CD14-positive monocyte (primary cell): ENCODE data around the gene CDHR5. TPM values are rescaled to one million over a fixed set of nuclear protein-coding genes. Genes with fewer than 3 reads are reported as not detected.

Source experiments
- DNase-seq, 3 donors: peaks; one replicate each; pipeline ENCODE4 v3.0.0-alpha.2; 2011 to 2022
- H2AFZ ChIP-seq: 2 replicates; pipeline ENCODE4 v1.6.0; 2012; ENCODE audit warnings: mild to moderate bottlenecking, low read depth, low read length, inconsistent platforms; ENCODE audit not compliant: insufficient read depth, poor library complexity, severe bottlenecking
- H3K27ac ChIP-seq, 2 donors: 1 replicate in 1 of 2; 2 replicates in 1 of 2; pipeline ENCODE4 v1.5.1; 2012 to 2013; ENCODE audit warnings: low read length in 2 of 2, control low read depth in 1 of 2, inconsistent platforms in 1 of 2, low read depth in 1 of 2, mild to moderate bottlenecking in 1 of 2
- H3K27me3 ChIP-seq, 2 donors: one replicate each; pipeline versions ENCODE4 v1.6.0 to v1.6.1; 2011 to 2013; ENCODE audit warnings: low read length in 2 of 2; ENCODE audit not compliant: control insufficient read depth in 2 of 2, insufficient read depth in 2 of 2
- H3K36me3 ChIP-seq, 2 donors: replicated peaks in 1 of 2; 1 replicate in 1 of 2; 2 replicates in 1 of 2; pipeline versions ENCODE4 v1.5.1 to v1.6.1; 2012 to 2013; ENCODE audit warnings: low read length in 2 of 2, control low read depth in 1 of 2, inconsistent platforms in 1 of 2, mild to moderate bottlenecking in 1 of 2; ENCODE audit not compliant: insufficient read depth in 2 of 2, control insufficient read depth in 1 of 2
- H3K4me1 ChIP-seq, 2 donors: 1 replicate in 1 of 2; 2 replicates in 1 of 2; pipeline versions ENCODE4 v1.5.1 to v1.6.1; 2012 to 2013; ENCODE audit warnings: low read length in 2 of 2, control low read depth in 1 of 2, inconsistent platforms in 1 of 2, mild to moderate bottlenecking in 1 of 2, moderate library complexity in 1 of 2; ENCODE audit not compliant: insufficient read depth in 2 of 2, control insufficient read depth in 1 of 2
- H3K4me2 ChIP-seq: replicated peaks from 2 replicates; pipeline ENCODE3; 2012; ENCODE audit warnings: low read length, moderate library complexity, mild to moderate bottlenecking; ENCODE audit not compliant: poor library complexity, severe bottlenecking; ENCODE audit errors: extremely low read depth
- H3K4me3 ChIP-seq, 3 experiments: fragments of 200-600 bp in 1 of 3; sonication (generic) in 1 of 3; replicated peaks in 1 of 3; 1 replicate in 2 of 3; 2 replicates in 1 of 3; pipeline ENCODE4 v1.5.1; 2011 to 2013; ENCODE audit warnings: low read length in 3 of 3, mild to moderate bottlenecking in 3 of 3, control low read depth in 2 of 3, low read depth in 2 of 3, inconsistent platforms in 1 of 3, moderate library complexity in 1 of 3
- H3K79me2 ChIP-seq: 2 replicates; pipeline ENCODE4 v1.6.0; 2012; ENCODE audit warnings: mild to moderate bottlenecking, control low read depth, inconsistent platforms, low read length, moderate library complexity; ENCODE audit not compliant: insufficient read depth
- H3K9ac ChIP-seq: 2 replicates; pipeline ENCODE4 v1.6.0; 2017; ENCODE audit warnings: low read length, mild to moderate bottlenecking; ENCODE audit not compliant: insufficient read depth, poor library complexity, severe bottlenecking
- H3K9me3 ChIP-seq, 2 donors: replicated peaks in 1 of 2; 1 replicate in 1 of 2; 2 replicates in 1 of 2; pipeline versions ENCODE4 v1.5.1 to v1.6.1; 2012 to 2013; ENCODE audit warnings: low read length in 2 of 2, control low read depth in 1 of 2; ENCODE audit not compliant: control insufficient read depth in 1 of 2, insufficient read depth in 1 of 2
- H4K20me1 ChIP-seq: 2 replicates; pipeline ENCODE4 v1.6.0; 2012; ENCODE audit warnings: mild to moderate bottlenecking, low read length, control low read depth, moderate library complexity; ENCODE audit not compliant: insufficient read depth
- H3K27ac Mint-ChIP-seq, 7 donors: one replicate each; pipeline ENCODE4 v1.8.0; 2020; ENCODE audit warnings: mild to moderate bottlenecking in 7 of 7, mixed read lengths in 7 of 7, moderate library complexity in 6 of 7, inconsistent platforms in 2 of 7
- H3K27me3 Mint-ChIP-seq, 3 donors: one replicate each; pipeline ENCODE4 v1.8.0; 2021 to 2022; ENCODE audit warnings: low read depth in 3 of 3, mild to moderate bottlenecking in 3 of 3, mixed read lengths in 3 of 3, moderate library complexity in 3 of 3, inconsistent platforms in 1 of 3
- H3K36me3 Mint-ChIP-seq, 2 donors: one replicate each; pipeline ENCODE4 v1.8.0; 2020; ENCODE audit warnings: mixed read lengths in 2 of 2, inconsistent platforms in 1 of 2, mild to moderate bottlenecking in 1 of 2
- H3K4me1 Mint-ChIP-seq: one replicate; pipeline ENCODE4 v1.8.0; 2020; ENCODE audit warnings: mild to moderate bottlenecking, mixed read lengths
- H3K4me3 Mint-ChIP-seq, 2 donors: one replicate each; pipeline ENCODE4 v1.8.0; 2020; ENCODE audit warnings: mild to moderate bottlenecking in 2 of 2, mixed read lengths in 2 of 2, moderate library complexity in 1 of 2
- H3K9me3 Mint-ChIP-seq, 7 donors: one replicate each; pipeline ENCODE4 v1.8.0; 2020 to 2022; ENCODE audit warnings: mixed read lengths in 7 of 7, mild to moderate bottlenecking in 6 of 7, moderate library complexity in 6 of 7, inconsistent platforms in 2 of 7
- CTCF ChIP-seq: fragments of 200-600 bp; IDR thresholded peaks from one replicate; pipeline ENCODE4 v1.8.0; 2022; ENCODE audit warnings: antibody characterized with exemption, mild to moderate bottlenecking
- WGBS: methylation state at CpG from one replicate; pipeline ENCODE4 v1.1.5; 2013; ENCODE audit warnings: missing lambda C conversion rate; ENCODE audit not compliant: insufficient coverage; 5-methylcytosine and 5-hydroxymethylcytosine counted together
- intact Hi-C, 2 donors: fragments of 100-400 bp; cut with micrococcal nuclease; formaldehyde crosslinking; loops; one replicate each; pipeline versions ENCODE4 v1.15.0 to v1.15.1; 2023
- polyA plus RNA-seq, 3 donors: library from polyadenylated mRNA; depleted of rRNA in 1 of 3; unstranded in 2 of 3; stranded (reverse) in 1 of 3; fragments of 300-500 nt in 2 of 3; fragments of >200 nt in 1 of 3; fragmentation: Illumina TruSeq in 2 of 3; gene quantifications; 1 replicate in 2 of 3; 2 replicates in 1 of 3; pipeline ENCODE4 v1.2.3, GENCODE V29; 2012 to 2021

The CDHR5 gene
- polyA plus RNA-seq, 3 donors: 0.18 to 0.43 (median 0.18) TPM

GRCh38 chr11:606245-606644 is 18.5 kb downstream of the CDHR5 start:
- Mint-ChIP-seq H3K4me3 (no peak overlapping the region), H3K4me1 (no peaks in the 10 kb centered on the region), H3K27me3 (peaks cover 0 to 2% (median 0%) of the 10 kb centered on the region in 3 donors), H3K36me3 (peaks cover 72 to 91% of the 10 kb centered on the region in 2 donors), H3K9me3 (no peaks in the 10 kb centered on the region), H3K27ac (no peak overlapping the region)
- no peaks in the 10 kb centered on the region for H3K4me1 ChIP-seq
- no peaks in the 10 kb centered on the region for H3K9me3 ChIP-seq
- no peak for TF ChIP-seq CTCF
- 87% methylated on average over 14 of the region's 19 CpGs for WGBS
- H3K27ac ChIP-seq: no peak overlapping the region
- H3K36me3 ChIP-seq: peaks cover 91 to 99% of the 10 kb centered on the region in 2 donors
- DNase-seq: no peak
- no peak overlapping the region for H3K9ac ChIP-seq
- no peak overlapping the region for H2AFZ ChIP-seq
- intact Hi-C loops: no loop called here
- no peaks in the 10 kb centered on the region for H3K79me2 ChIP-seq
- H3K27me3 ChIP-seq: no peaks in the 10 kb centered on the region
- H3K4me2 ChIP-seq: no peak overlapping the region
- peaks cover 30% of the 10 kb centered on the region for H4K20me1 ChIP-seq
- H3K4me3 ChIP-seq: no peak overlapping the region

- TF ChIP-seq CTCF: no peak
- H3K27me3 Mint-ChIP-seq: peaks cover 0 to 2% (median 0%) of the 10 kb centered on the region in 3 donors
- peaks cover 66 to 91% of the 10 kb centered on the region in 2 donors for H3K36me3 Mint-ChIP-seq
- H3K27me3 ChIP-seq: no peaks in the 10 kb centered on the region
- peaks cover 23% of the 10 kb centered on the region for H4K20me1 ChIP-seq
- H3K4me3 ChIP-seq: no peak overlapping the region
- WGBS: 97% methylated on average over 28 of the region's 33 CpGs
- H3K4me3 Mint-ChIP-seq: peak overlapping the region in 1 of 2 donors; percentile 34
- peak overlapping the region in 2 of 7 donors; percentile 10 to 41 for H3K27ac Mint-ChIP-seq
- peaks cover 89 to 97% of the 10 kb centered on the region in 2 donors for H3K36me3 ChIP-seq
- H3K9ac ChIP-seq: no peak overlapping the region
- H3K79me2 ChIP-seq: no peaks in the 10 kb centered on the region
- H3K9me3 Mint-ChIP-seq: no peaks in the 10 kb centered on the region
- no peak overlapping the region for H2AFZ ChIP-seq
- H3K4me2 ChIP-seq: no peak overlapping the region
- H3K9me3 ChIP-seq: no peaks in the 10 kb centered on the region
- intact Hi-C loops: no loop called here
- no peaks in the 10 kb centered on the region for H3K4me1 ChIP-seq
- no peak for DNase-seq
- no peaks in the 10 kb centered on the region for H3K4me1 Mint-ChIP-seq
- no peak overlapping the region for H3K27ac ChIP-seq
These were observed 19.2 kb downstream of the CDHR5 start for GRCh38 chr11:605286-606129.
